Colonic mucosa (tissue), 4 donors: ENCODE results near the gene LCE3A. TPM values are rescaled to one million over a fixed set of nuclear protein-coding genes. Genes with fewer than 3 reads are reported as not detected.
"Not testable (repeated sequence)": the region's sequence is repeated elsewhere in the genome, so short reads cannot be mapped to it uniquely, and the experiment has no call there.

ENCODE experiments used
- DNase-seq: peaks from one replicate; pipeline ENCODE4 v3.0.0-alpha.2; 2020
- H3K27ac ChIP-seq: fragments of 200-600 bp; one replicate; pipeline ENCODE4 v1.8.0; 2021
- H3K27me3 ChIP-seq: fragments of 200-600 bp; one replicate; pipeline ENCODE4 v1.8.0; 2021
- H3K36me3 ChIP-seq: fragments of 200-600 bp; one replicate; pipeline ENCODE4 v1.8.0; 2021
- H3K4me1 ChIP-seq: fragments of 200-600 bp; one replicate; pipeline ENCODE4 v1.8.0; 2021; ENCODE audit warnings: mild to moderate bottlenecking
- H3K4me3 ChIP-seq: fragments of 200-600 bp; one replicate; pipeline ENCODE4 v1.8.0; 2021
- H3K9ac ChIP-seq, 2 donors: one replicate each; pipeline ENCODE4 v1.7.0; 2013; ENCODE audit warnings: control low read depth in 2 of 2, low read depth in 2 of 2, low read length in 2 of 2
- H3K9me3 ChIP-seq: fragments of 200-600 bp; one replicate; pipeline ENCODE4 v1.8.0; 2021
- intact Hi-C: fragments of 100-400 bp; cut with DNase I; formaldehyde crosslinking; loops from one replicate; pipeline ENCODE4 v1.14.1; 2022
- total RNA-seq, 2 donors: library from RNA; stranded (reverse); fragmentation: NEBNext Ultra II Directional in 1 of 2; extraction: Animal tissue kit (Norgen Biotek cat#: 25700) in 1 of 2; gene quantifications; one replicate each; pipeline ENCODE4 v1.2.1, GENCODE V29; 2021
- TF ChIP-seq, protein P1 (sequence below): fragments of 200-600 bp; IDR thresholded peaks from one replicate; pipeline ENCODE4 v1.8.0; 2022; ENCODE audit warnings: antibody characterized with exemption, mild to moderate bottlenecking
- donor health status: healthy.
- donor health status: DM: no; HTN: no; CAD: no.
- donor health status: DM: no; HTN: no; CAD: no.

Gene LCE3A, protein sequence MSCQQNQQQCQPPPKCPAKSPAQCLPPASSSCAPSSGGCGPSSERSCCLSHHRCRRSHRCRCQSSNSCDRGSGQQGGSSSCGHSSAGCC
- total RNA-seq, result not detected

DNA sequence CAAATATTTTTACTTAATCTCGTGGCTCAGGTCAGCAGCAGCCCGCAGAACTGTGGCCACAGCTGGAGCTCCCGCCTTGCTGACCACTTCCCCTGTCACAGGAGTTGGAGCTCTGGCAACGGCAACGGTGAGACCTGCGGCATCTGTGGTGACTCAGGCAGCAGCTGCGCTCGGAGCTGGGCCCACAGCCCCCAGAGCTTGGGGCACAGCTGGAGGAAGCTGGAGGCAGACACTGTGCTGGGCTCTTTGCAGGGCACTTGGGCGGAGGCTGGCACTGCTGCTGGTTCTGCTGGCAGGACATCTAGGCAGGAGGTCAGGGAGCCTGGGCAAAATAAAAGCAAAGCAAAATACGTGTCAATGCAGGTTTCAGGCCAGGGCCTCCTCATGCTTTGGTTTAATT is at the start of gene LCE3A:
TSS of gene LCE3A (minus strand) at position 301 of the 400 bp plus-strand sequence. CDS start at position 301, 0 bp downstream.
- Histone ChIP-seq H3K36me3 (no peaks in the 10 kb centered on the region), H3K4me3 (no peak within 1 kb of the TSS), H3K4me1 (no peaks in the 10 kb centered on the region), H3K9ac (no peak within 1 kb of the TSS), H3K27ac (no peak within 1 kb of the TSS), H3K9me3 (no peaks in the 10 kb centered on the region), H3K27me3 (no peaks in the 10 kb centered on the region)
- intact Hi-C loops, result no loop called here
- TF ChIP-seq, protein P1, sequence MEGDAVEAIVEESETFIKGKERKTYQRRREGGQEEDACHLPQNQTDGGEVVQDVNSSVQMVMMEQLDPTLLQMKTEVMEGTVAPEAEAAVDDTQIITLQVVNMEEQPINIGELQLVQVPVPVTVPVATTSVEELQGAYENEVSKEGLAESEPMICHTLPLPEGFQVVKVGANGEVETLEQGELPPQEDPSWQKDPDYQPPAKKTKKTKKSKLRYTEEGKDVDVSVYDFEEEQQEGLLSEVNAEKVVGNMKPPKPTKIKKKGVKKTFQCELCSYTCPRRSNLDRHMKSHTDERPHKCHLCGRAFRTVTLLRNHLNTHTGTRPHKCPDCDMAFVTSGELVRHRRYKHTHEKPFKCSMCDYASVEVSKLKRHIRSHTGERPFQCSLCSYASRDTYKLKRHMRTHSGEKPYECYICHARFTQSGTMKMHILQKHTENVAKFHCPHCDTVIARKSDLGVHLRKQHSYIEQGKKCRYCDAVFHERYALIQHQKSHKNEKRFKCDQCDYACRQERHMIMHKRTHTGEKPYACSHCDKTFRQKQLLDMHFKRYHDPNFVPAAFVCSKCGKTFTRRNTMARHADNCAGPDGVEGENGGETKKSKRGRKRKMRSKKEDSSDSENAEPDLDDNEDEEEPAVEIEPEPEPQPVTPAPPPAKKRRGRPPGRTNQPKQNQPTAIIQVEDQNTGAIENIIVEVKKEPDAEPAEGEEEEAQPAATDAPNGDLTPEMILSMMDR, result no peak
- no peak for DNase-seq

GRCh38 chr1:152667648-152668047 is 44.7 kb upstream of the LCE3A start:
- no peak for DNase-seq
- intact Hi-C loops, result no loop called here
- no peaks in the 10 kb centered on the region for H3K4me1 ChIP-seq
- no peak overlapping the region for H3K4me3 ChIP-seq
- no peaks in the 10 kb centered on the region for H3K9me3 ChIP-seq
- no peak overlapping the region for H3K27ac ChIP-seq
- H3K27me3 ChIP-seq, result no peaks in the 10 kb centered on the region
- no peaks in the 10 kb centered on the region for H3K36me3 ChIP-seq
- H3K9ac ChIP-seq, result no peak overlapping the region
- TF ChIP-seq, protein P1, result no peak

- intact Hi-C loops, H3K9me3 ChIP-seq, H3K4me3 ChIP-seq, H3K9ac ChIP-seq, H3K27ac ChIP-seq, H3K36me3 ChIP-seq, H3K27me3 ChIP-seq, DNase-seq, H3K4me1 ChIP-seq: not testable (repeated sequence)
Measured at GRCh38 chr1:152666171-152666570, 43.3 kb upstream of the LCE3A start.

DNA sequence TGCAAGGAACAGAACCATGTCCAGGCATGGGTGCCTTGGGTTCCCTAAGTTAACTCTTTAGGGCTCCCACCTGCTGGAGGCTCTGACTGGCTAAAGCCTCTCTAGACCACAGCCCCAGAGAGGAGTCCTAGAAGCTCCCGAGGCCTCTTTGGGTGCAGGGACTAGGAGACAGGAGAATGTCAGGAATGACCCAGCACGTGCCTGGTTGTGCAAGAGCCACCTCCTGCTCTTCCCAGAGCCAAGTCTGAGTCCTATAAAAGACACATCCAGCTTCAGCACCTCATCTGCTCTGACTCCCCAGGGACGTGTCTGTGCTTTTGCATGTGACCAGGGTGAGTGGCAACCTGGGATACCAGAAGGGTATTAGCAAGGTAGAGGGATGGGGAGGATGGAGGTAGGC is 40.2 kb upstream of the LCE3A start, which contains the start of gene LCE2D:
TSS of gene LCE2D (plus strand) at position 283 of the 400 bp plus-strand sequence. CDS start 726 bp downstream, outside the sequence.
- DNase-seq, result no peak
- Histone ChIP-seq H3K4me3 (no peak within 1 kb of the TSS), H3K9me3 (no peaks in the 10 kb centered on the region), H3K9ac (no peak within 1 kb of the TSS), H3K27ac (no peak within 1 kb of the TSS), H3K4me1 (no peaks in the 10 kb centered on the region), H3K27me3 (no peaks in the 10 kb centered on the region), H3K36me3 (no peaks in the 10 kb centered on the region)
- TF ChIP-seq, protein P1, result no peak
- intact Hi-C loops, result no loop called here

DNA sequence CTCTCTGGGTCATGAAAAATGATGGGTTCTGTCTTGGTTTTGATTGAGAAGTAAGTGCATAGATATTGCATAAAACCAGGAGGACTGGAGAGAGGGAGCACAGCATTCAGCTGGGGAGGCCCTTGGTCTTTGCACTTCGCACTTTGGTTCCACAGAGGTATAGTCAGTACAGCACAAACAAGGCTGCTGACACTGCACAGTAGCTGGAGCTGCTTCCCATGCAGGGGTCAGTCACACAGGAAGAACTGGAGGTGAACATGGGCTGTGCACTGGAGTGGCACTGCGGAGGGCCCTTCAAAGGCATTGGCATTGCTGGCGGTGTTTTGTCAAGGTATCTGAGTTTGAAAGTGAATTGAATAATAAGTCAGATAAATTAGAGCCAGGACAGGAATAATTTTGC is 35.7 kb upstream of the LCE3A start:
- no peaks in the 10 kb centered on the region for H3K9me3 ChIP-seq
- H3K4me1 ChIP-seq, result no peaks in the 10 kb centered on the region
- no peak overlapping the region for H3K9ac ChIP-seq
- no peaks in the 10 kb centered on the region for H3K36me3 ChIP-seq
- intact Hi-C loops, result no loop called here
- TF ChIP-seq, protein P1, result no peak
- H3K4me3 ChIP-seq, result no peak overlapping the region
- no peak overlapping the region for H3K27ac ChIP-seq
- no peaks in the 10 kb centered on the region for H3K27me3 ChIP-seq
- DNase-seq, result no peak

DNA sequence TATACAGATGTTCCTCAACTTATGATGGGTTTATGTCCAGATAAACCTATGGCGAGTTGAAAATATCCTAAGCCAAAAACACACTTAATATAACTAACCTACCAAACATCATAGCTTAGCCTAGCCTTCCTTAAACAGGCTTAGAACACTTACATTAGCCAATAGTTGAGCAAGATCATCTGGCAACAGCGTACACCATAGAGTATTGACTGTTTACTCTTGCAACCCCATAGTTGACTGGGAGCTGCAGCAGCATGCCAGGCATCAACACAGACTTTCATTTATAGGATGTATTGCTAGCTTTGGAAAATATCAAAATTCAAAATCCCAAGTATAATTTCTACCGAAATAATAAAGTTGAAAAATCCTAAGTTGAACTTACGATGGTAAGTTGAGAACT is 34.8 kb upstream of the LCE3A start:
- no peaks in the 10 kb centered on the region for H3K9me3 ChIP-seq
- H3K27ac ChIP-seq, result no peak overlapping the region
- intact Hi-C loops, result no loop called here
- no peaks in the 10 kb centered on the region for H3K36me3 ChIP-seq
- H3K27me3 ChIP-seq, result no peaks in the 10 kb centered on the region
- no peak overlapping the region for H3K4me3 ChIP-seq
- DNase-seq, result no peak
- no peaks in the 10 kb centered on the region for H3K4me1 ChIP-seq
- no peak overlapping the region for H3K9ac ChIP-seq
- TF ChIP-seq, protein P1, result no peak
